ENCODE measurements around the gene MAP1B. TPM values are rescaled to one million over a fixed set of nuclear protein-coding genes. Genes with fewer than 3 reads are reported as not detected.

The MAP1B gene
- total and polyA plus RNA-seq, 9 of the 15 experiments (the other 6 are each of a cell fraction or from before 2014, with no cell fraction given), result 5.2 to 66.1 (median 17.3) TPM

GRCh38 chr5:72245951-72246532 is 138.8 kb downstream of the MAP1B start (continued):
- TF ChIP-seq, protein P1, sequence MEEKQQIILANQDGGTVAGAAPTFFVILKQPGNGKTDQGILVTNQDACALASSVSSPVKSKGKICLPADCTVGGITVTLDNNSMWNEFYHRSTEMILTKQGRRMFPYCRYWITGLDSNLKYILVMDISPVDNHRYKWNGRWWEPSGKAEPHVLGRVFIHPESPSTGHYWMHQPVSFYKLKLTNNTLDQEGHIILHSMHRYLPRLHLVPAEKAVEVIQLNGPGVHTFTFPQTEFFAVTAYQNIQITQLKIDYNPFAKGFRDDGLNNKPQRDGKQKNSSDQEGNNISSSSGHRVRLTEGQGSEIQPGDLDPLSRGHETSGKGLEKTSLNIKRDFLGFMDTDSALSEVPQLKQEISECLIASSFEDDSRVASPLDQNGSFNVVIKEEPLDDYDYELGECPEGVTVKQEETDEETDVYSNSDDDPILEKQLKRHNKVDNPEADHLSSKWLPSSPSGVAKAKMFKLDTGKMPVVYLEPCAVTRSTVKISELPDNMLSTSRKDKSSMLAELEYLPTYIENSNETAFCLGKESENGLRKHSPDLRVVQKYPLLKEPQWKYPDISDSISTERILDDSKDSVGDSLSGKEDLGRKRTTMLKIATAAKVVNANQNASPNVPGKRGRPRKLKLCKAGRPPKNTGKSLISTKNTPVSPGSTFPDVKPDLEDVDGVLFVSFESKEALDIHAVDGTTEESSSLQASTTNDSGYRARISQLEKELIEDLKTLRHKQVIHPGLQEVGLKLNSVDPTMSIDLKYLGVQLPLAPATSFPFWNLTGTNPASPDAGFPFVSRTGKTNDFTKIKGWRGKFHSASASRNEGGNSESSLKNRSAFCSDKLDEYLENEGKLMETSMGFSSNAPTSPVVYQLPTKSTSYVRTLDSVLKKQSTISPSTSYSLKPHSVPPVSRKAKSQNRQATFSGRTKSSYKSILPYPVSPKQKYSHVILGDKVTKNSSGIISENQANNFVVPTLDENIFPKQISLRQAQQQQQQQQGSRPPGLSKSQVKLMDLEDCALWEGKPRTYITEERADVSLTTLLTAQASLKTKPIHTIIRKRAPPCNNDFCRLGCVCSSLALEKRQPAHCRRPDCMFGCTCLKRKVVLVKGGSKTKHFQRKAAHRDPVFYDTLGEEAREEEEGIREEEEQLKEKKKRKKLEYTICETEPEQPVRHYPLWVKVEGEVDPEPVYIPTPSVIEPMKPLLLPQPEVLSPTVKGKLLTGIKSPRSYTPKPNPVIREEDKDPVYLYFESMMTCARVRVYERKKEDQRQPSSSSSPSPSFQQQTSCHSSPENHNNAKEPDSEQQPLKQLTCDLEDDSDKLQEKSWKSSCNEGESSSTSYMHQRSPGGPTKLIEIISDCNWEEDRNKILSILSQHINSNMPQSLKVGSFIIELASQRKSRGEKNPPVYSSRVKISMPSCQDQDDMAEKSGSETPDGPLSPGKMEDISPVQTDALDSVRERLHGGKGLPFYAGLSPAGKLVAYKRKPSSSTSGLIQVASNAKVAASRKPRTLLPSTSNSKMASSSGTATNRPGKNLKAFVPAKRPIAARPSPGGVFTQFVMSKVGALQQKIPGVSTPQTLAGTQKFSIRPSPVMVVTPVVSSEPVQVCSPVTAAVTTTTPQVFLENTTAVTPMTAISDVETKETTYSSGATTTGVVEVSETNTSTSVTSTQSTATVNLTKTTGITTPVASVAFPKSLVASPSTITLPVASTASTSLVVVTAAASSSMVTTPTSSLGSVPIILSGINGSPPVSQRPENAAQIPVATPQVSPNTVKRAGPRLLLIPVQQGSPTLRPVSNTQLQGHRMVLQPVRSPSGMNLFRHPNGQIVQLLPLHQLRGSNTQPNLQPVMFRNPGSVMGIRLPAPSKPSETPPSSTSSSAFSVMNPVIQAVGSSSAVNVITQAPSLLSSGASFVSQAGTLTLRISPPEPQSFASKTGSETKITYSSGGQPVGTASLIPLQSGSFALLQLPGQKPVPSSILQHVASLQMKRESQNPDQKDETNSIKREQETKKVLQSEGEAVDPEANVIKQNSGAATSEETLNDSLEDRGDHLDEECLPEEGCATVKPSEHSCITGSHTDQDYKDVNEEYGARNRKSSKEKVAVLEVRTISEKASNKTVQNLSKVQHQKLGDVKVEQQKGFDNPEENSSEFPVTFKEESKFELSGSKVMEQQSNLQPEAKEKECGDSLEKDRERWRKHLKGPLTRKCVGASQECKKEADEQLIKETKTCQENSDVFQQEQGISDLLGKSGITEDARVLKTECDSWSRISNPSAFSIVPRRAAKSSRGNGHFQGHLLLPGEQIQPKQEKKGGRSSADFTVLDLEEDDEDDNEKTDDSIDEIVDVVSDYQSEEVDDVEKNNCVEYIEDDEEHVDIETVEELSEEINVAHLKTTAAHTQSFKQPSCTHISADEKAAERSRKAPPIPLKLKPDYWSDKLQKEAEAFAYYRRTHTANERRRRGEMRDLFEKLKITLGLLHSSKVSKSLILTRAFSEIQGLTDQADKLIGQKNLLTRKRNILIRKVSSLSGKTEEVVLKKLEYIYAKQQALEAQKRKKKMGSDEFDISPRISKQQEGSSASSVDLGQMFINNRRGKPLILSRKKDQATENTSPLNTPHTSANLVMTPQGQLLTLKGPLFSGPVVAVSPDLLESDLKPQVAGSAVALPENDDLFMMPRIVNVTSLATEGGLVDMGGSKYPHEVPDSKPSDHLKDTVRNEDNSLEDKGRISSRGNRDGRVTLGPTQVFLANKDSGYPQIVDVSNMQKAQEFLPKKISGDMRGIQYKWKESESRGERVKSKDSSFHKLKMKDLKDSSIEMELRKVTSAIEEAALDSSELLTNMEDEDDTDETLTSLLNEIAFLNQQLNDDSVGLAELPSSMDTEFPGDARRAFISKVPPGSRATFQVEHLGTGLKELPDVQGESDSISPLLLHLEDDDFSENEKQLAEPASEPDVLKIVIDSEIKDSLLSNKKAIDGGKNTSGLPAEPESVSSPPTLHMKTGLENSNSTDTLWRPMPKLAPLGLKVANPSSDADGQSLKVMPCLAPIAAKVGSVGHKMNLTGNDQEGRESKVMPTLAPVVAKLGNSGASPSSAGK (IDR thresholded peaks at IDR 0.05), result no peak
- no peak for TF ChIP-seq ZNF668 (CRISPR knock-in tag; IDR thresholded peaks at IDR 0.05)
- TF ChIP-seq, protein P2, sequence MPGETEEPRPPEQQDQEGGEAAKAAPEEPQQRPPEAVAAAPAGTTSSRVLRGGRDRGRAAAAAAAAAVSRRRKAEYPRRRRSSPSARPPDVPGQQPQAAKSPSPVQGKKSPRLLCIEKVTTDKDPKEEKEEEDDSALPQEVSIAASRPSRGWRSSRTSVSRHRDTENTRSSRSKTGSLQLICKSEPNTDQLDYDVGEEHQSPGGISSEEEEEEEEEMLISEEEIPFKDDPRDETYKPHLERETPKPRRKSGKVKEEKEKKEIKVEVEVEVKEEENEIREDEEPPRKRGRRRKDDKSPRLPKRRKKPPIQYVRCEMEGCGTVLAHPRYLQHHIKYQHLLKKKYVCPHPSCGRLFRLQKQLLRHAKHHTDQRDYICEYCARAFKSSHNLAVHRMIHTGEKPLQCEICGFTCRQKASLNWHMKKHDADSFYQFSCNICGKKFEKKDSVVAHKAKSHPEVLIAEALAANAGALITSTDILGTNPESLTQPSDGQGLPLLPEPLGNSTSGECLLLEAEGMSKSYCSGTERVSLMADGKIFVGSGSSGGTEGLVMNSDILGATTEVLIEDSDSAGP (CRISPR knock-in tag; IDR thresholded peaks at IDR 0.05), result no peak
- TF ChIP-seq RBM15 (IDR thresholded peaks at IDR 0.05; ENCODE audit: insufficient read depth, low read length), result no peak
- no peak for TF ChIP-seq SP1 (CRISPR knock-in tag; IDR thresholded peaks at IDR 0.05)
- TF ChIP-seq ZNF77 (CRISPR knock-in tag; IDR thresholded peaks at IDR 0.05), result no peak
- TF ChIP-seq, protein P3, sequence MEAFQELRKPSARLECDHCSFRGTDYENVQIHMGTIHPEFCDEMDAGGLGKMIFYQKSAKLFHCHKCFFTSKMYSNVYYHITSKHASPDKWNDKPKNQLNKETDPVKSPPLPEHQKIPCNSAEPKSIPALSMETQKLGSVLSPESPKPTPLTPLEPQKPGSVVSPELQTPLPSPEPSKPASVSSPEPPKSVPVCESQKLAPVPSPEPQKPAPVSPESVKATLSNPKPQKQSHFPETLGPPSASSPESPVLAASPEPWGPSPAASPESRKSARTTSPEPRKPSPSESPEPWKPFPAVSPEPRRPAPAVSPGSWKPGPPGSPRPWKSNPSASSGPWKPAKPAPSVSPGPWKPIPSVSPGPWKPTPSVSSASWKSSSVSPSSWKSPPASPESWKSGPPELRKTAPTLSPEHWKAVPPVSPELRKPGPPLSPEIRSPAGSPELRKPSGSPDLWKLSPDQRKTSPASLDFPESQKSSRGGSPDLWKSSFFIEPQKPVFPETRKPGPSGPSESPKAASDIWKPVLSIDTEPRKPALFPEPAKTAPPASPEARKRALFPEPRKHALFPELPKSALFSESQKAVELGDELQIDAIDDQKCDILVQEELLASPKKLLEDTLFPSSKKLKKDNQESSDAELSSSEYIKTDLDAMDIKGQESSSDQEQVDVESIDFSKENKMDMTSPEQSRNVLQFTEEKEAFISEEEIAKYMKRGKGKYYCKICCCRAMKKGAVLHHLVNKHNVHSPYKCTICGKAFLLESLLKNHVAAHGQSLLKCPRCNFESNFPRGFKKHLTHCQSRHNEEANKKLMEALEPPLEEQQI (IDR thresholded peaks at IDR 0.05), result peak; percentile 53; the same call in 1 of the 2 replicates
- 0 out of 4 replicates have a peak, but pooled peaks of 1 of the 2 experiments have one; percentile 13 for TF ChIP-seq KDM1A (IDR thresholded peaks at IDR 0.05)
- no peak for TF ChIP-seq TAF7 (tag; IDR thresholded peaks at IDR 0.05)
- TF ChIP-seq SLC30A9 (CRISPR knock-in tag; IDR thresholded peaks at IDR 0.05), result no peak
- TF ChIP-seq RBM34 (IDR thresholded peaks at IDR 0.05; ENCODE audit: borderline replicate concordance, insufficient read depth, low read length), result no peak
- no peak for TF ChIP-seq TAF1 (IDR thresholded peaks at IDR 0.05; ENCODE audit: control insufficient read depth, extremely low read depth, insufficient read depth, low read length, severe bottlenecking)
- TF ChIP-seq BRD4 (IDR thresholded peaks at IDR 0.05), result no peak

Measured in K562 (cell line).